Gastroesophageal sphincter (tissue), 3 donors: ENCODE data around the gene VKORC1L1.
"Not testable (repeated sequence)": the region's sequence is repeated elsewhere in the genome, so short reads cannot be mapped to it uniquely, and the experiment has no call there.

Experiments used
- CTCF ChIP-seq, 4 experiments: fragments of 200-600 bp in 2 of 4; fragments of 450-650 bp in 2 of 4; sonication (generic) in 1 of 4; IDR thresholded peaks; one replicate each; pipeline ENCODE4 v1.5.1; 2017 to 2019; ENCODE audit warnings: antibody characterized with exemption in 4 of 4, mild to moderate bottlenecking in 2 of 4, moderate library complexity in 2 of 4
- EP300 ChIP-seq: sonication (generic); formaldehyde crosslinking; IDR thresholded peaks from one replicate; pipeline ENCODE4 v1.6.1; 2017; ENCODE audit warnings: antibody characterized with exemption, mild to moderate bottlenecking
- POLR2A ChIP-seq, 2 donors: fragments of 450-650 bp; IDR thresholded peaks; one replicate each; pipeline ENCODE4 v1.6.1; 2017; ENCODE audit warnings: antibody characterized with exemption in 2 of 2, mild to moderate bottlenecking in 2 of 2, moderate library complexity in 1 of 2
- POLR2AphosphoS5 ChIP-seq: sonication (generic); formaldehyde crosslinking; IDR thresholded peaks from one replicate; pipeline ENCODE4 v1.6.1; 2017; ENCODE audit warnings: antibody characterized with exemption

- not testable (repeated sequence) for TF ChIP-seq CTCF (IDR thresholded peaks at IDR 0.05); EP300; POLR2A (IDR thresholded peaks at IDR 0.05); POLR2AphosphoS5
Measured at GRCh38 chr7:65991829-65992228, 119.0 kb downstream of the VKORC1L1 start.
